GM12864 (cell line): ENCODE measurements around the gene DAB2IP.
A peak's percentile ranks its signal among the peaks of the same experiment; 100 is the strongest.

ENCODE experiments used
- DNase-seq: peaks from one replicate; pipeline ENCODE4 v3.0.0-alpha.2; 2011; ENCODE audit warnings: low read depth
- H3K4me3 ChIP-seq: 2 replicates; pipeline ENCODE4 v1.5.1; 2011; ENCODE audit warnings: mild to moderate bottlenecking, low read depth, low read length, control low read depth
- TF ChIP-seq, protein P1 (sequence below): IDR thresholded peaks from 2 replicates; pipeline ENCODE4 v1.5.1; 2011; ENCODE audit warnings: low read depth, mild to moderate bottlenecking, moderate library complexity, low read length, control low read depth, inconsistent platforms; ENCODE audit errors: missing control alignments

Gene DAB2IP

DNA sequence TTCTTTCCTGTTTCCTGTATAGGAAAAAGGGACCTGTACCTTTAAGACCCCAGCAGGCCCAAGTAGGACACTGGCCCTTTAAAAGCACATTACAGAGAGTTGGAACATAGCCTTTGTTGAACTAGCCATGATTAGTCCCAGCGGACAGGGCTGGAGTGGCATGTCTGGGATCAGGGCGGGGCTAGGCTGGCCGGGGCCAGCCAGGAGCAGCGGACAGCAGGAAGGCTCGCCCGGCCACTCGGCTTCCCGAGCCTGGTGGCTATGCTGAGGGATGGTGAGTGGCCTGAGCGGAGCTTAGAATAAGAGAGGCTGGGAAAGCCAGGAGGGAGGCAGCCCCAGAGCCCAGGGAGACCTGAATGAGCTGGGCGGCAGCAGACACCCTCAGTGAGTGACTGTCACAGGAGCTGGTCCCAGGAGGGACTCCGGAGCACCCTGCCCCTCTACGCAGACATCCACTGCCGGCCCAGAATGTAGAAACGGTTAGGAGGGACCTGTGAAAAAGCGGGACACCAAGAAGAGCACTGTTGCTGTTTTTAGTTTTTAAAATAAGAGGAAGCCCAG is 92.1 kb downstream of the DAB2IP start:
- no peak overlapping the region for H3K4me3 ChIP-seq
- TF ChIP-seq, protein P1, sequence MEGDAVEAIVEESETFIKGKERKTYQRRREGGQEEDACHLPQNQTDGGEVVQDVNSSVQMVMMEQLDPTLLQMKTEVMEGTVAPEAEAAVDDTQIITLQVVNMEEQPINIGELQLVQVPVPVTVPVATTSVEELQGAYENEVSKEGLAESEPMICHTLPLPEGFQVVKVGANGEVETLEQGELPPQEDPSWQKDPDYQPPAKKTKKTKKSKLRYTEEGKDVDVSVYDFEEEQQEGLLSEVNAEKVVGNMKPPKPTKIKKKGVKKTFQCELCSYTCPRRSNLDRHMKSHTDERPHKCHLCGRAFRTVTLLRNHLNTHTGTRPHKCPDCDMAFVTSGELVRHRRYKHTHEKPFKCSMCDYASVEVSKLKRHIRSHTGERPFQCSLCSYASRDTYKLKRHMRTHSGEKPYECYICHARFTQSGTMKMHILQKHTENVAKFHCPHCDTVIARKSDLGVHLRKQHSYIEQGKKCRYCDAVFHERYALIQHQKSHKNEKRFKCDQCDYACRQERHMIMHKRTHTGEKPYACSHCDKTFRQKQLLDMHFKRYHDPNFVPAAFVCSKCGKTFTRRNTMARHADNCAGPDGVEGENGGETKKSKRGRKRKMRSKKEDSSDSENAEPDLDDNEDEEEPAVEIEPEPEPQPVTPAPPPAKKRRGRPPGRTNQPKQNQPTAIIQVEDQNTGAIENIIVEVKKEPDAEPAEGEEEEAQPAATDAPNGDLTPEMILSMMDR: no peak
- no peak for DNase-seq

DNA sequence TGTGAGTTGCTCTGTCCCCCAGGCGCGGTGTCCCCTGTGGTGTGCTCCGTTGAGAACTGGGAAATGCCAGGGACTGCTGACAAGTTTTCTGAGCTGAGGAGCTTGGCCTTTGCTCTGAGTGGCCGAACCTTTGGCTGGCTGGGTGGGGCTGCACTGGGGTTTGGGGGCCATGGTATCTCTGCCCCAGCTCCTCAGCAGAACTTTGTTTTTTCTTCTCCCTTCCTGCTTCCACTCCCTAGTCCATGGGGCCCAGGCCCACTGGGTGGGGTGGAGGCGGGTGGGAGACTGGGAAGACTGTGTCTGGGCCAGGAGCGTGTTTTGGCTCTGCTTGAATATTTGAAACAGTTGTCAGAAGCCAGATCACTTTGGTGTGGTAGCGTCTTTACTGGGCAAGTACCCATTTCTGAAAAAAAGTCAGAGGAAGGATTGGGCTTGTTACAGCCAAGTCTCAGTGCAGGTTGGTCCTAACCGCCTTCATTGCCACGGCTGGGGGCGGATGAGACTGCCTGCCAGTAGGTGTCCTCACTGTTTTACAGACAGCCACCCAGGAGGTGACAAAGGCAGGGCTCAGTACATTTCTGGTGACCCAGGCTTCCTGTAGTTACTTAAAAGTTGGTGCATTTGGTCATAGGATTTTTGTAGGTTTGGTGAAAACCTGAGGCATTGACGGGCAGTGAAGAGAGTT is 92.7 kb downstream of the DAB2IP start:
- H3K4me3 ChIP-seq: no peak overlapping the region
- TF ChIP-seq, protein P1: peak; percentile 64

DNA sequence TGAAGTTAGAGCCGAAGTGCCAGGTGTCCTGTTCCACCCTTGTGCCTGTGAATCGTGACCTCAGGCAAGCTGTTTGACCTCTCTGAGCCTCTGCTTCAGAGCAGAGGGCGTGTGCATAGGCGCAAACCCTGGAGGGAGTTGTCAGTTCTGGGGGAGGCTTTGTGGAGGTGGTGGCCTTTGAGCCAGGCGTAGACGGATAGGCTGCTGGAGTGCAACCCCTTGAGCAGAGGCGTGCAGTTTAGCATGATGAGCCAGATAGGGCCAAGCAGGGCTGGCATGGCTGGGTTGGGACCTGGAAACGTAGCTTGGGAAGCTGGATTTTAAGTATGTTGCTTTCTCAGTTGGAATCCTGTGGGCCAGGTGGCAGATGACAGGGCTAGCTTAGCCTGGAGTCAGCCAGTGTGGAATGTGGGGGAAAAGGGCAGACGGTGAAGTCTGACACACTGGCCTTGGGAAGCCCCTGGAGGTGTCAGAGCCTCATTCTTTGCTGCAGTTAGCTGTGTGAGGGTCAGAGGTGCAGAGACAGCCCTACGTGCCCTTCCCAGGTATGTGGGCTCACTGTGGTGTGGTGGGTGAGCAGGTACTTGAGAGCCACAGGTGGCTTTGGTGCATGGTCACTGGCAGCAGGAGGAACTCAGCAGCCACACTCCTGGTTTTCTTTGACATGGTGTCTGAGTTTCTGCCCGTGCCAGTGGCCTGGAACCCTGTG is 93.4 kb downstream of the DAB2IP start:
- H3K4me3 ChIP-seq: no peak overlapping the region
- DNase-seq: no peak

More for the DNA sequence above, 92.7 kb downstream of the DAB2IP start:
- DNase-seq: no peak

DNA sequence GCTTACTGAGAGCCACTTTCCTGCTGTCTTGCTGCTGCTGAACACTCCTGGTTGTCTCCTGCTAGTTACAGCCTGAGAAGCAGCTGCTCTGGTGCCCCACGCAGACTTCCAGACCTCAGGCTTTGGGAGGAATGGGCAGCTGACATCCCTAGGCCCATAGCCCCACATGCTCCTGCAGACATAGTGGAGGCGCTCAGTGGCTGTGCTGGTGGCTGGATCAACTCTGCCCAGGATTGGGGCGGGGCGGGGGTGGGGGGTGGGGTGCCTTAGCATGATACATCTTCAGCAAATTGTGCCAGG is 93.9 kb downstream of the DAB2IP start:
- no peak for DNase-seq
- no peak overlapping the region for H3K4me3 ChIP-seq

More for the DNA sequence above, 93.4 kb downstream of the DAB2IP start:
- TF ChIP-seq, protein P1: no peak

DNA sequence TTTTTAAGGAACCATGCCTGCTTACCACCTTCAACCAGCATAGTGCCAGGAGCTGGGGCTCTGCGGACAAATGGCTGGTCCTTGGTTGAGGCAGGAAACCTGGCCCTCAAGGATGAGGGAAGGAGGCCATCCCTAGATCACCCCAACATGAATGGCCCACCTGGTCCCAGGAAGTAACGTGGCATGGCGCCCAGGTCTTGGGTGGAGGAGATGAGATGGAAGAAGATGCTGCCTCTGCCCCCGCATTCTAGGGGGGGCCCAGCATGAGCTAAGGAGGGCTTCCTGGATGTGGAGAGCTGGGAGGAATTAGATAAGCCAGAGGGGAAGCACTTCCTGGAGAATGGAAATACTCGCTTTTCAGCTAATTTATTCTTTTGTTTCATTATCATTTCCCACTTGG is 95.0 kb downstream of the DAB2IP start:
- TF ChIP-seq, protein P1: no peak
- no peak overlapping the region for H3K4me3 ChIP-seq
- DNase-seq: no peak

More for the DNA sequence above, 93.9 kb downstream of the DAB2IP start:
- TF ChIP-seq, protein P1: no peak

DNA sequence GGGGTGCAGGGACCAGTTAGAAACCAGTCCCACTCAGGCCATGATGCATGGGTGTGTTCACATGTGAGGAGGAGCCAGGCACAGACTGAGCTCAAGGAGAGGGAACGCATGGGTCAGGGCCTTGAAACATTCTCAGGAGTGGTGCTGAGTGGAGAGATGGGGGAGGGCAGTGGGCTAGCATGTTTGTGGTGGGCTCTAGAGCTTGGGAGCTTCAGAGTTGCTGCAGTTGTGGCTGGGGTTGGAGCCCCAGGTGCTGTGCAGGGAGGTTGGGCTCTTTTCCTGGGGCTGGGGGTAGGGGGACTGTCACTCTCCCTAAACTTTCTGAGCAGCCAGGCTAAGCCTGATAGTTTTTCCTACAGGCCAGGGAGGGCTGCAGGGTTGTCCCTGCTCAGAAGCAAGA is 95.4 kb downstream of the DAB2IP start:
- TF ChIP-seq, protein P1: no peak
- no peak overlapping the region for H3K4me3 ChIP-seq
- DNase-seq: no peak
